ENCODE results near the gene AFAP1. TPM values are rescaled to one million over a fixed set of nuclear protein-coding genes. Genes with fewer than 3 reads are reported as not detected.

Gene AFAP1
- total RNA-seq, 4 donors from 2014 or later, result 15.8 to 42.9 (median 31.3) TPM

DNA sequence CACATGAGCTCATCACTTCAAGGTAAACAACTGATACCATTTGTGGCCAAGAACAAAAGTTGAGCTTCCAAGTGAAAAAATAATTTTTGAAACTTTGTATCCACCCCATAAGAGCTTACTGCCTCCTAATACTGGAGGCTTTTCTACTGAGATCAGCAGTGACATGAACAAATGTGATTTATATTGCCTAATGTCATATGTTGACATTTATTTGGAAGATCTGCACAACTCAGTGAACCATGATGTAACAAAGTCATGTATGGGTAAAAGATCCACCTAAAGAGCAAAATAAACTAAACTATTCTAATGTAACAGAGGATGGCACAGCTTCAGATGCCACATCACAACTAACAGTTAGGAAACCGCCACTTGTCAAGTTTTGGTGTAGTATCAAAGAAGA, 65.8 kb downstream of the AFAP1 start:
- H3K27me3 ChIP-seq, result no peaks in the 10 kb centered on the region
- TF ChIP-seq, protein P1, sequence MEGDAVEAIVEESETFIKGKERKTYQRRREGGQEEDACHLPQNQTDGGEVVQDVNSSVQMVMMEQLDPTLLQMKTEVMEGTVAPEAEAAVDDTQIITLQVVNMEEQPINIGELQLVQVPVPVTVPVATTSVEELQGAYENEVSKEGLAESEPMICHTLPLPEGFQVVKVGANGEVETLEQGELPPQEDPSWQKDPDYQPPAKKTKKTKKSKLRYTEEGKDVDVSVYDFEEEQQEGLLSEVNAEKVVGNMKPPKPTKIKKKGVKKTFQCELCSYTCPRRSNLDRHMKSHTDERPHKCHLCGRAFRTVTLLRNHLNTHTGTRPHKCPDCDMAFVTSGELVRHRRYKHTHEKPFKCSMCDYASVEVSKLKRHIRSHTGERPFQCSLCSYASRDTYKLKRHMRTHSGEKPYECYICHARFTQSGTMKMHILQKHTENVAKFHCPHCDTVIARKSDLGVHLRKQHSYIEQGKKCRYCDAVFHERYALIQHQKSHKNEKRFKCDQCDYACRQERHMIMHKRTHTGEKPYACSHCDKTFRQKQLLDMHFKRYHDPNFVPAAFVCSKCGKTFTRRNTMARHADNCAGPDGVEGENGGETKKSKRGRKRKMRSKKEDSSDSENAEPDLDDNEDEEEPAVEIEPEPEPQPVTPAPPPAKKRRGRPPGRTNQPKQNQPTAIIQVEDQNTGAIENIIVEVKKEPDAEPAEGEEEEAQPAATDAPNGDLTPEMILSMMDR (IDR thresholded peaks at IDR 0.05), result no peak
- TF ChIP-seq POLR2A (IDR thresholded peaks at IDR 0.05), result no peak
- H3K27ac ChIP-seq, result no peak overlapping the region

DNA sequence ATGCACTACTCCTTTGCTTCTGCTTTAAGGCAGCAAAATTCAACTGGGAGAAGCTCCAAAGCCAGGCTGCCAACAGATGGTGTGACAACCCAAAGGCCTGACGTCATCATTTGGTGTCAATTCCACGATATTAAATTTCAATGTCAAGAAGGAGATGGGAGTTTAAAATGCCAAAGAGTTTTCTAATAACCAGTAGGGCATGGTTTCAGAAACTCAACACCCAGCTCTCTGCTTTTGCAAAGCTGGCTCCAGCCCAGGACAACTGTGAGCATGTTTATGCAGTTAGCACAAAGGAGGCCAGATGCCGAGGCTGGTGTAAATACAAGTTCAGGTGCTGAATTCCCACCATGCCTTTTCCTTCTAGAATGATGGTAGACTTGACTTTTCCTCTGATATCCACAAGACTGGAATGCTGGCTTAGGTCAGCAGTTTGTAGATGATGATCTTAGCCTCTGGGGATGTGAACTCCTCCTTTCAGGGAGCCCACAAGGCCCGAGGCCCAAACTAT, 67.3 kb downstream of the AFAP1 start:
- no peak for TF ChIP-seq POLR2A (IDR thresholded peaks at IDR 0.05)
- TF ChIP-seq, protein P1 (IDR thresholded peaks at IDR 0.05), result no peak
- no peak for DNase-seq

More for the DNA sequence above, 65.8 kb downstream of the AFAP1 start:
- Histone ChIP-seq H3K9me3 (no peaks in the 10 kb centered on the region), H3K4me3 (no peak overlapping the region), H3K4me1 (peaks cover 0 to 22% (median 0%) of the 10 kb centered on the region in 4 donors), H3K36me3 (peaks cover 0 to 9% (median 0%) of the 10 kb centered on the region in 3 donors)
- DNase-seq, result no peak

DNA sequence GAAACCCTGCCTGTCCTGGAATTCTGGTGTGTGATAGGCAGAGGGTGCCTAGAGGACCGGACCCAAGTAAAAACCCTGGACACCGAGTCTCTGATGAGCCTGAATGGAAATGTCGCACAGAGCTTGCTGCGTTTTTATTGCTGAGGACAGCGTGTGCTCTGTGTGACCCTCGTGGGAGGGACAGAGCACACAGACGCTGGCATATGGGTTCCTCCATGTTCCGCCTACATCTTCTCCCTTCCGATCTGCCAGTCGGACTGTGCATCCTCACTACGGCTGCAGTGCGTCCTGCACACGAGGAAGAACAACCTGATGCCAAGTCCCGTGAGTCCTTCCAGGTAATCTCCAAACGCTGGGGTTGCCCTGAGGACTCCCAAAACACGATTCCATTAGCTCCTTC, 68.3 kb downstream of the AFAP1 start:
- Histone ChIP-seq H3K4me3 (no peak overlapping the region), H3K4me1 (peaks cover 0 to 8% (median 0%) of the 10 kb centered on the region in 4 donors), H3K36me3 (peaks cover 0 to 25% (median 0%) of the 10 kb centered on the region in 3 donors), H3K27me3 (no peaks in the 10 kb centered on the region), H3K27ac (peak overlapping the region in 1 of 4 donors; percentile 4), H3K9me3 (no peaks in the 10 kb centered on the region)
- DNase-seq, result no peak
- TF ChIP-seq POLR2A (IDR thresholded peaks at IDR 0.05), result no peak
- TF ChIP-seq, protein P1 (IDR thresholded peaks at IDR 0.05), result no peak

More for the DNA sequence above, 67.3 kb downstream of the AFAP1 start:
- H3K27ac ChIP-seq, result peak overlapping the region in 2 of 4 donors; percentile 4 to 38
- H3K9me3 ChIP-seq, result no peaks in the 10 kb centered on the region
- no peaks in the 10 kb centered on the region for H3K27me3 ChIP-seq
- H3K4me1 ChIP-seq, result peaks cover 0 to 17% (median 0%) of the 10 kb centered on the region in 4 donors
- no peak overlapping the region for H3K4me3 ChIP-seq
- H3K36me3 ChIP-seq, result peaks cover 0 to 18% (median 0%) of the 10 kb centered on the region in 3 donors

DNA sequence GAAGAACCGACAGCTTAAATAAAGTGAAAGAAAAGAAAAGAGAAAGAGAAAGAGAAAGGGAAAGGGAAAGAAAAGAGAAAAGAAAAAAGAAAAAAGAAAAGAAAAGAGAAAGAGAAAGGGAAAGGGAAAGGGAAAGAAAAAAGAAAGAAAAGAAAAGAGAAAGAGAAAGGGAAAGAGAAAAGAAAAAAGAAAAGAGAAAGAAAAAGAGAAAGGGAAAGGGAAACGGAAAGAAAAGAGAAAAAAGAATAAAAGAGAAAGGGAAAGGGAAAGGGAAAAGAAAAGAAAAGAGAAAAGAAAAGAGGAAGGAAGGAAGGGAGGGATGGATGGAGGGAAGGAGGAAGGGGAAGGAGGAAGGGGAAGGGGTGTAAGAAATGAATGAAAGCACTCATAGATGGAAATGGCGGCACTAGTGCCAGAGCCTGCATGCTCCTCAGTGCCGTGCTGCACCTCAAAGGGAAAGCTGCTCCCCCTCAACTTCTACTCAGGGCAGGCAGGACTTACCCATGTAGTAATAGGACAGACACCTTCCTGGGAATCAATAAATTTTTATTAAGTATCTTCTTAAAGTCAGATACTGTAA, 70.7 kb downstream of the AFAP1 start:
- no peaks in the 10 kb centered on the region for H3K9me3 ChIP-seq
- H3K27ac ChIP-seq, result no peak overlapping the region
- TF ChIP-seq POLR2A (IDR thresholded peaks at IDR 0.05), result no peak
- TF ChIP-seq, protein P1 (IDR thresholded peaks at IDR 0.05), result no peak
- DNase-seq, result no peak
- H3K4me3 ChIP-seq, result no peak overlapping the region
- H3K36me3 ChIP-seq, result peaks cover 0 to 26% (median 0%) of the 10 kb centered on the region in 3 donors
- H3K27me3 ChIP-seq, result no peaks in the 10 kb centered on the region
- peaks cover 0 to 4% (median 0%) of the 10 kb centered on the region in 4 donors for H3K4me1 ChIP-seq

DNA sequence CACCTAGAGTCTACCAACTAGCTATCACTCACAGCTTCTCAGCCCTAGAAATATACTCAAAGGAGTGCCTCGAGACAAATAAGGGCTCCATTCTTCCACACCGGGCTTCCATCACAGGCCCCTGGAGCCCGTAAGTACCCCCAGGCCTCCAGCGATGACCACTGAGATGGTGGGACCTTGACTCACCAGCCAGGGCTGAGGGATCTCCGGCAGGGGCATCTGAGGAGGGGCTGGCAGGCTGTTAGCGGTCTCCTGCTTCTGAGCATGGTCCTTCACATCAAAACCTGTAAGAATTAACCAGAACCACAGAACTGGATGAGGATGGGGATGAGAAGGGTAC, 71.3 kb downstream of the AFAP1 start:
- TF ChIP-seq, protein P1 (IDR thresholded peaks at IDR 0.05), result no peak
- no peak for TF ChIP-seq POLR2A (IDR thresholded peaks at IDR 0.05)
- peaks cover 0 to 26% (median 0%) of the 10 kb centered on the region in 3 donors for H3K36me3 ChIP-seq
- no peaks in the 10 kb centered on the region for H3K27me3 ChIP-seq
- H3K9me3 ChIP-seq, result no peaks in the 10 kb centered on the region
- no peak overlapping the region for H3K27ac ChIP-seq
- DNase-seq, result no peak
- peaks cover 0 to 4% (median 0%) of the 10 kb centered on the region in 4 donors for H3K4me1 ChIP-seq
- no peak overlapping the region for H3K4me3 ChIP-seq

Data from Peyer's patch (tissue), 4 donors.